ENCODE results near the gene UTP14A.

Gene UTP14A

DNA sequence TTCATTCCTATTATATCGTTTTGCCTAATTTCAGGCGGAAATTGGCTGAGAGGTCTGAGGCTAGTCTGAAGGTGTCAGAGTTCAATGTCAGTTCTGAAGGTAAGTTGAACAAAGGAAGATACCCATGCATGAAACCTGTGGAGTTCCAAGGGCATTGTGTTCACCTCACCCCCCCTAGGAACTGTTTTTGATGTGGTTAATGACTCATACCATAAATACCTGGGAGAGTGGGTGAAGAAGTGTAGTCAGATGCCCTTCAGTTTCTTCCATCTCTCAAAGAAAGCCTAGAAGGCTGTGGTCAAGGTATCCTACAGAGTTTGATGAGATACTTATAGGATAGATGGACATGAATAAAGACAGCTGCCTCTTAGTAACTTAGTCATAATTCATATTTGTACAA, 2.7 kb downstream of the UTP14A start:
- peaks cover 51% of the 10 kb centered on the region for H3K36me3 ChIP-seq (ENCODE audit: insufficient read depth, low read length)
- no peaks in the 10 kb centered on the region for H3K9me3 ChIP-seq (ENCODE audit: low read depth, low read length)
- no peak for DNase-seq (ENCODE audit: low read depth, low spot score)
- no peak overlapping the region for H3K4me3 ChIP-seq
- H3K27ac ChIP-seq = no peak overlapping the region
- H3K9ac ChIP-seq (ENCODE audit: insufficient read length) = no peak overlapping the region
- TF ChIP-seq EZH2 (IDR thresholded peaks at IDR 0.05) = no peak

- no peak for TF ChIP-seq FOXP2 (optimal IDR thresholded peaks at IDR 0.05; ENCODE audit: control extremely low read depth, extremely low read length, insufficient read depth)
- TF ChIP-seq POLR2AphosphoS5 (IDR thresholded peaks at IDR 0.05; ENCODE audit: borderline replicate concordance, low read depth, low read length) = no peak
- TF ChIP-seq EZH2 (IDR thresholded peaks at IDR 0.05) = no peak
- Histone ChIP-seq H3K36me3 (ENCODE audit: insufficient read depth, low read length) (peaks cover 49% of the 10 kb centered on the region), H3K4me3 (no peak overlapping the region), H3K27ac (no peak overlapping the region), H3K9ac (ENCODE audit: insufficient read length) (no peak overlapping the region), H3K9me3 (ENCODE audit: low read depth, low read length) (no peaks in the 10 kb centered on the region)
- DNase-seq (ENCODE audit: low read depth, low spot score) = peak; percentile 56
Measured at GRCh38 chrX:129925305-129926092, 19.5 kb downstream of the UTP14A start.

DNA sequence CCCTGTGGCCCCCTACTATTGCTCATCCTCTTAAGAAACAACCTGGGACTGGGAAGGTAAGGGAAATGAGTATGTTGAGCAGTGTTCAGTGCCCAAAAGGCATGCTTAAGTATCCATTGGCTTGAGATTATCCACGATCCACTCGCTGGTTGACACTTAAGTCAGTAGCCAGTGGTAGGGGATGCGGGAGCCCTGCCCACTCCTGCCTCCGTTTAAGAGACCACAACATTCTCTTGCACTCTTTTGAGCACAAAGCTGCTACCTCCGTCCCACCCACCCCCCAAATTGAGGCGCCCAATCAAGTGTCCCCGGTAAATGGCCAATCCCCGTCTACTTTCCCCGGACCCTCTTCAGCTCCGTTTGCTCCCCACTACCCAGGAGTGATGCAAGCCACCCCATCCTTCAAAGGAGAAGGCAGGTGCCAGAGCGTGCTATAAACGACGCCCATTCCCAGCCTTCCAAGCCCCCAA, 25.0 kb downstream of the UTP14A start:
- Histone ChIP-seq H3K9me3 (ENCODE audit: low read depth, low read length) (no peaks in the 10 kb centered on the region), H3K27ac (peak overlapping the region; percentile 46; the same call in 1 of the 2 replicates), H3K4me3 (no peak overlapping the region), H3K9ac (ENCODE audit: insufficient read length) (no peak overlapping the region), H3K36me3 (ENCODE audit: insufficient read depth, low read length) (peaks cover 15% of the 10 kb centered on the region; the same call in 1 of the 2 replicates)
- DNase-seq (ENCODE audit: low read depth, low spot score) = no peak
- TF ChIP-seq EZH2 (IDR thresholded peaks at IDR 0.05) (no peak), FOXP2 (optimal IDR thresholded peaks at IDR 0.05; ENCODE audit: control extremely low read depth, extremely low read length, insufficient read depth) (no peak), POLR2AphosphoS5 (IDR thresholded peaks at IDR 0.05; ENCODE audit: borderline replicate concordance, low read depth, low read length) (no peak; the same call in 1 of the 2 replicates)

DNA sequence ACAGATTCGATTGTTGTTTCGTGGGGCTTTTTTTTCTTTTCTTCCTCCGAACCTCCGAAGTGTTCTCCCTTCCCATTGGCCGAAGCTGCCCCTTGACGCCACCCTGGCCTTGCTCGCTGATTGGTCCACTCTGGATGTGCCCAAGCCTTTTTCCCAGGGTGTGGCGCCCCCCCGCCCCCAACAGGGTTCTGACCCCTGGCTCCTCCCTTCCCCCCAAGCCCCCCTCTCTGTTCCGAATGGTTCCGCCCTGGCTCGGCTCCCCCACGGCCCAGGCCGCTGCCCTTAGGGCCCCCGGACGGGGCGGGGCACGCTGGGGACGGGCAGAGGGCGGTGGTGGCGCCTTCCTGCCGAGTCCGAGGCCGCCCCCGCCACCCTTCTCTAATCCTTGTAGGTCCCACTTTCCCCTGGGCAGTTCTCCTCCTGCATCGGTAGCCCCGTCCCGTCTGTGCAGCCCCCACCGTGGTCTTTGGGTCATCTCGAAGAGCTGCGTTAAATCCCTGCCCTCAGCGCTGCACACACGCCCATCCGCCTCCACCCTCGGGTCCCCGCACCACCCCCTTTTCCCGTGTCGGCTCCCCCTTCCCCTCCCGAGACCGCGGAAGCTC, 25.5 kb downstream of the UTP14A start:
- Histone ChIP-seq H3K36me3 (ENCODE audit: insufficient read depth, low read length) (peaks cover 10% of the 10 kb centered on the region; the same call in 1 of the 2 replicates), H3K9ac (ENCODE audit: insufficient read length) (peak overlapping the region; percentile 45), H3K4me3 (peak overlapping the region; percentile 77), H3K9me3 (ENCODE audit: low read depth, low read length) (no peaks in the 10 kb centered on the region), H3K27ac (no peak overlapping the region)
- DNase-seq (ENCODE audit: low read depth, low spot score) = no peak
- no peak for TF ChIP-seq POLR2AphosphoS5 (IDR thresholded peaks at IDR 0.05; ENCODE audit: borderline replicate concordance, low read depth, low read length)
- no peak for TF ChIP-seq EZH2 (IDR thresholded peaks at IDR 0.05)
- TF ChIP-seq FOXP2 (optimal IDR thresholded peaks at IDR 0.05; ENCODE audit: control extremely low read depth, extremely low read length, insufficient read depth) = no peak

- Histone ChIP-seq H3K9ac (ENCODE audit: insufficient read length) (peak overlapping the region; percentile 45), H3K27ac (no peak overlapping the region), H3K4me3 (peak overlapping the region; percentile 77), H3K9me3 (ENCODE audit: low read depth, low read length) (no peaks in the 10 kb centered on the region), H3K36me3 (ENCODE audit: insufficient read depth, low read length) (peaks cover 3% of the 10 kb centered on the region; the same call in 1 of the 2 replicates)
- peak; percentile 20 for DNase-seq (ENCODE audit: low read depth, low spot score)
- TF ChIP-seq POLR2AphosphoS5 (IDR thresholded peaks at IDR 0.05; ENCODE audit: borderline replicate concordance, low read depth, low read length) = no peak
- TF ChIP-seq FOXP2 (optimal IDR thresholded peaks at IDR 0.05; ENCODE audit: control extremely low read depth, extremely low read length, insufficient read depth) = no peak
- no peak for TF ChIP-seq EZH2 (IDR thresholded peaks at IDR 0.05)
Measured at GRCh38 chrX:129932016-129932820, 26.3 kb downstream of the UTP14A start.

GRCh38 chrX:129932821-129933321, 26.9 kb downstream of the UTP14A start:
- H3K9ac ChIP-seq (ENCODE audit: insufficient read length) = no peak overlapping the region
- H3K9me3 ChIP-seq (ENCODE audit: low read depth, low read length) = no peaks in the 10 kb centered on the region
- 0 out of 2 replicates have a peak overlapping the region, but pooled peaks have one; percentile 28 for H3K4me3 ChIP-seq
- peaks cover 3% of the 10 kb centered on the region; the same call in 1 of the 2 replicates for H3K36me3 ChIP-seq (ENCODE audit: insufficient read depth, low read length)
- DNase-seq (ENCODE audit: low read depth, low spot score) = no peak
- TF ChIP-seq FOXP2 (optimal IDR thresholded peaks at IDR 0.05; ENCODE audit: control extremely low read depth, extremely low read length, insufficient read depth) (no peak), POLR2AphosphoS5 (IDR thresholded peaks at IDR 0.05; ENCODE audit: borderline replicate concordance, low read depth, low read length) (no peak), EZH2 (IDR thresholded peaks at IDR 0.05) (no peak)
- H3K27ac ChIP-seq = no peak overlapping the region

- Histone ChIP-seq H3K9ac (ENCODE audit: insufficient read length) (no peak overlapping the region), H3K27ac (no peak overlapping the region), H3K36me3 (ENCODE audit: insufficient read depth, low read length) (peaks cover 3% of the 10 kb centered on the region; the same call in 1 of the 2 replicates), H3K4me3 (no peak overlapping the region), H3K9me3 (ENCODE audit: low read depth, low read length) (no peaks in the 10 kb centered on the region)
- no peak for DNase-seq (ENCODE audit: low read depth, low spot score)
- TF ChIP-seq POLR2AphosphoS5 (IDR thresholded peaks at IDR 0.05; ENCODE audit: borderline replicate concordance, low read depth, low read length) = no peak
- TF ChIP-seq EZH2 (IDR thresholded peaks at IDR 0.05) = no peak
- TF ChIP-seq FOXP2 (optimal IDR thresholded peaks at IDR 0.05; ENCODE audit: control extremely low read depth, extremely low read length, insufficient read depth) = no peak
Measured at GRCh38 chrX:129933700-129934099, 27.7 kb downstream of the UTP14A start.

- H3K36me3 ChIP-seq (ENCODE audit: insufficient read depth, low read length) = peaks cover 1% of the 10 kb centered on the region; the same call in 1 of the 2 replicates
- no peak overlapping the region for H3K27ac ChIP-seq
- no peak for DNase-seq (ENCODE audit: low read depth, low spot score)
- no peak overlapping the region for H3K4me3 ChIP-seq
- no peaks in the 10 kb centered on the region for H3K9me3 ChIP-seq (ENCODE audit: low read depth, low read length)
- TF ChIP-seq EZH2 (IDR thresholded peaks at IDR 0.05) (no peak), POLR2AphosphoS5 (IDR thresholded peaks at IDR 0.05; ENCODE audit: borderline replicate concordance, low read depth, low read length) (no peak), FOXP2 (optimal IDR thresholded peaks at IDR 0.05; ENCODE audit: control extremely low read depth, extremely low read length, insufficient read depth) (no peak)
- H3K9ac ChIP-seq (ENCODE audit: insufficient read length) = no peak overlapping the region
Measured at GRCh38 chrX:129934461-129934860, 28.5 kb downstream of the UTP14A start.

Measured in SK-N-MC (cell line).